Dedifferentiated amniotic fluid mesenchymal stem cell (primary cell): ENCODE results near the gene GPR83.
"Not testable (repeated sequence)": the region's sequence is repeated elsewhere in the genome, so short reads cannot be mapped to it uniquely, and the experiment has no call there.

Experiments used
- DNase-seq: peaks from one replicate; pipeline ENCODE4 v3.0.0-alpha.2; 2016; ENCODE audit errors: extremely low spot score

GPR83 gene

GRCh38 chr11:94370576-94370975 is 30.6 kb downstream of the GPR83 start:
- not testable (repeated sequence) for DNase-seq

GRCh38 chr11:94350850-94351563 is 50.2 kb downstream of the GPR83 start:
- not testable (repeated sequence) for DNase-seq

- not testable (repeated sequence) for DNase-seq
Measured at GRCh38 chr11:94346311-94346710, 54.9 kb downstream of the GPR83 start.

- DNase-seq: no peak
Measured at GRCh38 chr11:94343495-94343894, 57.7 kb downstream of the GPR83 start.

GRCh38 chr11:94342250-94342649 is 59.0 kb downstream of the GPR83 start:
- DNase-seq: no peak

- no peak for DNase-seq
Measured at GRCh38 chr11:94338651-94339050, 62.6 kb downstream of the GPR83 start.

GRCh38 chr11:94336033-94336432 is 65.2 kb downstream of the GPR83 start:
- DNase-seq: no peak

- DNase-seq: no peak
Measured at GRCh38 chr11:94332814-94333213, 68.4 kb downstream of the GPR83 start.

GRCh38 chr11:94330789-94331188 is 70.4 kb downstream of the GPR83 start:
- no peak for DNase-seq

- no peak for DNase-seq
Measured at GRCh38 chr11:94329501-94329900, 71.7 kb downstream of the GPR83 start.

GRCh38 chr11:94328587-94329080 is 72.6 kb downstream of the GPR83 start:
- no peak for DNase-seq
